Inferior parietal cortex (tissue), 1 donor: Measurements from ENCODE around the gene CRIP2.

Experiments
- DNase-seq: peaks from one replicate; pipeline ENCODE4 v3.0.0-alpha.2; 2016; ENCODE audit errors: extremely low spot score

CRIP2 gene

DNA sequence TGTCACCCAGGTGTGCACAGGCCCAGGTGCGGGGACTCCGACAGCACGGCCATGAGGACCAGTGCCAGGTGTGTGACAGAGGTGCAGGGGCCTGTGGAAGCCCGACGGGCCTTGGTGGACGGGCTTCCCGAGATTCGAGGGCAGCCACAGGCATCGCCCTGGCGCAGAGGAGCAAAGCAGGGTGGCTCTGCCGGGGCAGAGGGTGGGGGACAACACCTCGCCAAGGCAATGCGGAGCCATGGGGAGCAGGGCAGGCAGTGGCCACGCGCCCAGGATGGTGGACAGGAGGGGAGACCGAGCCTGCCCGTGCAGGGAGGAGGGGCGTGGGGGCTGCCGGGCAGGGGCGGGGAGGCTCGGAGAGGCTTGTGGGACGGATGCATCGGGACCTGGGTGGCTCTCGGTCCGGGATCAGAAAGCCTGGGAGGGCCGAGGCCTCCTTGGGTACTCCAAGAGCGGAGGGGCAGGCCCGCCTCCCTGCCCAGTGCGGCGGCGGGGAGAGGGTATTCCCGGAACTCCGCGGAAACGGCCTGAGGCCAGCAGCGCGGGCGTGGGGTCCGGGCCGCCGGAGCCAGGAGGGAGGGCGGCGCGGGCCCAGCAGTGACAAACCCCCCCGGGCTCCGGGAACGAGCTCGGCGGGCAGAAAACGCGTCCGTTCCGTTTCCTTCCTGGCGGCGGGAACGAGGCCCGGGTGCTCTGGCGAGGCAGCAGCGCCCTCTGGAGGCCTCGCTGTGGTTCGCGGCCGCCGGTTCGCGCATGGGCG, 53.4 kb downstream of the CRIP2 start:
- peak; percentile 80 for DNase-seq

GRCh38 chr14:105528586-105529318, 54.1 kb downstream of the CRIP2 start:
- no peak for DNase-seq

GRCh38 chr14:105529319-105529568, 54.6 kb downstream of the CRIP2 start:
- no peak for DNase-seq
